ENCODE measurements around the gene SLC45A2.
"Not testable (repeated sequence)": the region's sequence is repeated elsewhere in the genome, so short reads cannot be mapped to it uniquely, and the experiment has no call there.

Gene SLC45A2

GRCh38 chr5:33929925-33930690, 54.4 kb downstream of the SLC45A2 start:
- no peak for DNase-seq (ENCODE audit: low spot score)

GRCh38 chr5:33928283-33928682, 56.2 kb downstream of the SLC45A2 start:
- DNase-seq (ENCODE audit: low spot score): no peak

GRCh38 chr5:33927685-33928084, 56.8 kb downstream of the SLC45A2 start:
- DNase-seq (ENCODE audit: low spot score): no peak

- DNase-seq (ENCODE audit: low spot score): no peak
Observed at GRCh38 chr5:33925278-33925677, 59.2 kb downstream of the SLC45A2 start.

GRCh38 chr5:33921002-33921401, 63.5 kb downstream of the SLC45A2 start:
- DNase-seq (ENCODE audit: low spot score): no peak

- not testable (repeated sequence) for DNase-seq (ENCODE audit: low spot score)
Observed at GRCh38 chr5:33914844-33915243, 69.6 kb downstream of the SLC45A2 start.

- not testable (repeated sequence) for DNase-seq (ENCODE audit: low spot score)
Observed at GRCh38 chr5:33906248-33906647, 78.2 kb downstream of the SLC45A2 start.

GRCh38 chr5:33905381-33905780, 79.1 kb downstream of the SLC45A2 start:
- DNase-seq (ENCODE audit: low spot score): no peak

- no peak for DNase-seq (ENCODE audit: low spot score)
Observed at GRCh38 chr5:33903118-33903517, 81.4 kb downstream of the SLC45A2 start.

GRCh38 chr5:33901156-33901555, 83.3 kb downstream of the SLC45A2 start:
- no peak for DNase-seq (ENCODE audit: low spot score)
